ENCODE measurements around the gene THBS3.
A peak's percentile ranks its signal among the peaks of the same experiment; 100 is the strongest.
"Not testable (repeated sequence)": the region's sequence is repeated elsewhere in the genome, so short reads cannot be mapped to it uniquely, and the experiment has no call there.

The THBS3 gene

GRCh38 chr1:155207806-155208540 is at the start of gene THBS3:
Gene THBS3, minus strand, starts transcription at chr1:155207897. Its CDS starts 21 bp downstream, at chr1:155207876.
- DNase-seq, result peak; percentile 83

- DNase-seq, result no peak
Measured at GRCh38 chr1:155256058-155256852, 48.6 kb upstream of the THBS3 start.

- DNase-seq, result peak; percentile 87
Measured at GRCh38 chr1:155255243-155256007, 47.7 kb upstream of the THBS3 start, which contains the start of gene ENTREP3. Gene ENTREP3, minus strand, starts transcription at chr1:155255483. Its CDS starts 606 bp downstream, at chr1:155254877.

- peak; percentile 27 for DNase-seq
Measured at GRCh38 chr1:155254714-155255242, 47.1 kb upstream of the THBS3 start.

- no peak for DNase-seq
Measured at GRCh38 chr1:155254228-155254713, 46.6 kb upstream of the THBS3 start.

- DNase-seq, result no peak
Measured at GRCh38 chr1:155253797-155254196, 46.1 kb upstream of the THBS3 start.

- DNase-seq, result no peak
Measured at GRCh38 chr1:155253208-155253607, 45.5 kb upstream of the THBS3 start.

GRCh38 chr1:155251566-155251965 is 43.9 kb upstream of the THBS3 start:
- DNase-seq, result no peak

GRCh38 chr1:155250633-155251449 is 43.1 kb upstream of the THBS3 start:
- DNase-seq, result peak; percentile 86

- no peak for DNase-seq
Measured at GRCh38 chr1:155250246-155250632, 42.5 kb upstream of the THBS3 start.

- DNase-seq, result no peak
Measured at GRCh38 chr1:155247667-155248553, 40.2 kb upstream of the THBS3 start.

- not testable (repeated sequence) for DNase-seq
Measured at GRCh38 chr1:155246796-155247195, 39.1 kb upstream of the THBS3 start.

- DNase-seq, result no peak
Measured at GRCh38 chr1:155245163-155245524, 37.4 kb upstream of the THBS3 start.

GRCh38 chr1:155244368-155245162 is 36.9 kb upstream of the THBS3 start:
- peak; percentile 99 for DNase-seq

- DNase-seq, result no peak
Measured at GRCh38 chr1:155242805-155243358, 35.2 kb upstream of the THBS3 start.

GRCh38 chr1:155241841-155242264 is 34.2 kb upstream of the THBS3 start:
- DNase-seq, result no peak

GRCh38 chr1:155241069-155241679 is 33.5 kb upstream of the THBS3 start:
- DNase-seq, result peak; percentile 65

- DNase-seq, result no peak
Measured at GRCh38 chr1:155236451-155236850, 28.8 kb upstream of the THBS3 start.

GRCh38 chr1:155235375-155235774 is 27.7 kb upstream of the THBS3 start:
- DNase-seq, result not testable (repeated sequence)
